Epithelial cell of esophagus (primary cell): Measurements from ENCODE around the gene COASY.
A peak's percentile ranks its signal among the peaks of the same experiment; 100 is the strongest.

Experiments
- DNase-seq: peaks from one replicate; pipeline ENCODE4 v3.0.0; 2010; ENCODE audit warnings: low read depth
- H3K4me3 ChIP-seq: 2 replicates; pipeline ENCODE4 v1.5.1; 2011; ENCODE audit warnings: mild to moderate bottlenecking, low read length, control low read depth
- CTCF ChIP-seq: IDR thresholded peaks from 2 replicates; pipeline ENCODE4 v1.5.1; 2011; ENCODE audit warnings: low read depth, mild to moderate bottlenecking, low read length, control low read depth, inconsistent platforms; ENCODE audit not compliant: insufficient read depth; ENCODE audit errors: missing control alignments

The COASY gene

GRCh38 chr17:42531455-42532354 is 30.2 kb upstream of the COASY start:
- peak overlapping the region; percentile 42 for H3K4me3 ChIP-seq
- peak; percentile 40 for TF ChIP-seq CTCF
- DNase-seq: peak; percentile 50

DNA sequence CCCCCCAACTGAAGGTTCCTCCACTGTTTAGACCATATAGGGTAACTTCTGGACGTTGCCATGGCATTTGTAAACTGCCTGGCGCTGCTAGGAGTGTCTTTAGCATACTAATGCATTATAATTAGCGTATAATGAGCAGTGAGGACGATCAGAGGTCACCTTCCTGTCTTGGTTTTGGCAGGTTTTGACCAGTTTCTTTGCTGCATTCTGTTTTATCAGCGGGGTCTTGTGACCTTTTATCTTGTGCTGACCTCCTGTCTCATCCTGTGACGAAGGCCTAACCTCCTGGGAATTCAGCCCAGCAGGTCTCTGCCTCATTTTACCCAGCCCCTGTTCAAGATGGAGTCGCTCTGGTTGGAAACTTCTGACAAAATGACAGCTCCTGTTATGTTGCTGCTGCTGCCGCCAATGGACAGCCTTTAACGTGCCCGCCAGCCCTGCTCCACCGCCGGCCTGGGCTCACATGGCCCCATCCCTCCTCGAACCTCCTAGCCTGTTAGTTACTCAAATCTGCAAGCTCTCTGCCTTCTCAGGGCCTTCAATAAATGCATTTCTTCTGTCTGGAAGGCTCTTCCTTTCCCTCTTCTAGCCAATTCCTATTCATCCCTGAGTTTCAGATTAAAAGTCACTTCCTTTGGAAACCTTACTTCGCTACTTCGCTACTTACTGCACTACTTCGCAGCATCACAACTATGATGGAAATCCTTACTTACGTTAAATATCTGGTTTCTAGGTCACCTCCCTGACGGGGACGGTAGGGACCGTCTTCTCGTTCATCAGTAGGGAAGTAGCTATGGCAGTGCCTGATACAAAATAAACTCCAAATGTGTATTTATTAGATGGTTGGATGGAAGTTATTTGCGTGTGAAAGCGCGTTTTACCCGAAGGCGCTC is 26.5 kb upstream of the COASY start:
- peak overlapping the region; percentile 58 for H3K4me3 ChIP-seq
- no peak for TF ChIP-seq CTCF
- DNase-seq: no peak

DNA sequence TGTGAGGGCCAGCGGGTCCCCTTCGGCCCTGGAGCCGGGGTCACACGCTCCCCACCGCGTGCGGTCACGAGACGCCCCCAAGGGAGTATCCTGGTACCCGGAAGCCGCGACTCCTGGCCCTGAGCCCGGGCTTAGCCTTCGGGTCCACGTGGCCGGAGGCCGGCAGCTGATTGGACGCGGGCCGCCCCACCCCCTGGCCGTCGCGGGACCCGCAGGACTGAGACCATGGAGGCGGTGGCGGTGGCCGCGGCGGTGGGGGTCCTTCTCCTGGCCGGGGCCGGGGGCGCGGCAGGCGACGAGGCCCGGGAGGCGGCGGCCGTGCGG is 25.9 kb upstream of the COASY start, which contains the start of gene NAGLU:
NAGLU (plus strand) TSS at position 194 of the 324 bp plus-strand sequence; CDS start at position 226, 32 bp downstream.
- peak; percentile 73 for DNase-seq
- H3K4me3 ChIP-seq: peak within 1 kb of the TSS; percentile 62

GRCh38 chr17:42536372-42537155 is 25.4 kb upstream of the COASY start:
- TF ChIP-seq CTCF: no peak
- DNase-seq: peak; percentile 56
- peak overlapping the region; percentile 62 for H3K4me3 ChIP-seq

More for the DNA sequence above, 25.9 kb upstream of the COASY start, which contains the start of gene NAGLU:
- TF ChIP-seq CTCF: no peak

DNA sequence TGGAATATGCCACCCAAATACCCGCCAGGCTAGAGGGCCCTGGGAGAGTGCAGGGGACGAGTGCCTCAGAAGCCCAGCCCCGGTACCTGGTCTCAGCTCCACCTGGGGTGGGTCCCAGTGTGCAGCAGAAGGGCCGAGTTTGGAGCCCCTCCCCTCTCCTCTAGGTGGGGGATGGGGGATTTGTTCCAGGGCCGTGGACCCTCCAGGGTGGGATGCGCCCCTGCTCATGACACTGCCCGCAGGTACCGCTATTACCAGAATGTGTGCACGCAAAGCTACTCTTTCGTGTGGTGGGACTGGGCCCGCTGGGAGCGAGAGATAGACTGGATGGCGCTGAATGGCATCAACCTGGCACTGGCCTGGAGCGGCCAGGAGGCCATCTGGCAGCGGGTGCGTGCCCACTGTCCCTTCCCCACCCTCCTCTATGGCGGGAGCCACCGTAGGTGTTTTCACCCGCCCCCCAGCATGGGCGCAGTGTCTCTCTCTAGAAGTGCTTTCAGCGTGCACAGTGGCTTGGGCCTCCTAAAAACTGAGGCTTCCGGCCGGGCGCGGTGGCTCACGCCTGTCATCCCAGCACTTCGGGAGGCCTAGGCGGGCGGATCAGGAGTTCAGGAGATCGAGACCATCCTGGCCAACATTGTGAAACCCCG is 24.7 kb upstream of the COASY start:
- DNase-seq: no peak
- TF ChIP-seq CTCF: no peak
- peak overlapping the region; percentile 62 for H3K4me3 ChIP-seq
